H4 (cell line): ENCODE measurements around the gene CCNYL1. TPM values are rescaled to one million over a fixed set of nuclear protein-coding genes. Genes with fewer than 3 reads are reported as not detected.
A peak's percentile ranks its signal among the peaks of the same experiment; 100 is the strongest.

Source experiments
- DNase-seq: peaks from one replicate; pipeline ENCODE4 v3.0.0-alpha.2; 2015; ENCODE audit warnings: low spot score
- total RNA-seq: library from RNA; depleted of rRNA; stranded (reverse); fragments of >200 nt; shearing (Covaris generic); gene quantifications from 2 replicates; pipeline ENCODE4 v1.2.3, GENCODE V29; 2014; rRNA removed

Gene CCNYL1
- total RNA-seq, 1 experiment from 2014 or later: 3.3 TPM

DNA sequence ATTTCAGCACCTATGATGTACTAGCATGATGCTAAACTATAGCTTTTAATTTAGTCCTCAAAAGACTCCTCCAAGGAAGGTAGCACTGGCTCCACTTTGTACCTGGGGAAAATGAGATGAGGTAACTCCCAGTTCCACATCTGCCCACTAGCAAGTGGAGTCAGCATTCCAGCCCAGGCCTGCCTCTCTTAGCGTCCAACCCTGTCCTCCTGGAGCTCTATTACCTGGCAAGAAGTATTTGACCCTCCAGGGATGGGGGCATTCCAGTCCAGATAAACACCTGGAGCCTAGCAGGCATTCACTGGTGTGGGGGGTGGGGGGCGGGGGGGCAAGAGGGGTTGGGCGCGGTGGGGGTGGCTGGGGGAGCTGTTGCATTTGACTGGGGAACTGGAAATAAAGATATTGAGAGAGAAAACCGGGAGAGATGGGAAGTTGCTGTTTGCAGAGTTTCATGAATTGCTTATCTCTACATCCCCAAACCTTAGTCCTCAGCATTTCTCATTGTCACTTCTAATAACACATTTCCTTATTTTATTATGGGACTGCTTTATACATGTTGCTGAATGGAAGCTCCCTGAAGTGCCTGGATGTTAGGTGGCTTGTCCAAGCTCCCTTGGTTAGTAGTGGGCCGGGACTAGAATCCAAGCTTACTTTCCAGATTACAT lies 80.3 kb downstream of the CCNYL1 start:
- DNase-seq: no peak

DNA sequence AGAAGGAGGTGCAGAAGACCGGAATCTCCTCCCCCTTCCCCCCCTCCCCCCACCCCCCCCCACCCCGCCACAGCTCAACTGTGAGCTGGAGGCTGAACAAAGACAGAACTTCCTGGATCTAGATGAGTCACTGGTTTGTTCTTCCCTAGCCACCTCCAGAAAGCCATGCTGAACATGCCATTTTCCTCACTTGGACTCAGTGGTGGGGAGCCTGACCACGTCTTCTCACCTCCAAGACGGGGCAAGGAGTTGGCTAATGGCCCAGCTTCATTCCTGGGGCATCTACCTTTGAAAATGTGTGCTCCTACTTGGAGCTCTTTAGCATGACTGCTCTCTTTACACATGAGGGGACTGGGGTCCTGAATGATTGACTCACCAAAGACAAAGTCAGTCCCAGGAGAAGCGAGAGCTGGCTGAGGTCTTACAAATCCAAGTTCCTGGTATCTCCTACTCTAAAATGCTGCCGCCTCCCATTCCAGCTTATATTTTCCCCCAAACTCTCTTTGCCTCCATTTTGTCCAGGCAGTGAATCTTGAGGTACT lies 80.9 kb downstream of the CCNYL1 start:
- peak; percentile 86 for DNase-seq

DNA sequence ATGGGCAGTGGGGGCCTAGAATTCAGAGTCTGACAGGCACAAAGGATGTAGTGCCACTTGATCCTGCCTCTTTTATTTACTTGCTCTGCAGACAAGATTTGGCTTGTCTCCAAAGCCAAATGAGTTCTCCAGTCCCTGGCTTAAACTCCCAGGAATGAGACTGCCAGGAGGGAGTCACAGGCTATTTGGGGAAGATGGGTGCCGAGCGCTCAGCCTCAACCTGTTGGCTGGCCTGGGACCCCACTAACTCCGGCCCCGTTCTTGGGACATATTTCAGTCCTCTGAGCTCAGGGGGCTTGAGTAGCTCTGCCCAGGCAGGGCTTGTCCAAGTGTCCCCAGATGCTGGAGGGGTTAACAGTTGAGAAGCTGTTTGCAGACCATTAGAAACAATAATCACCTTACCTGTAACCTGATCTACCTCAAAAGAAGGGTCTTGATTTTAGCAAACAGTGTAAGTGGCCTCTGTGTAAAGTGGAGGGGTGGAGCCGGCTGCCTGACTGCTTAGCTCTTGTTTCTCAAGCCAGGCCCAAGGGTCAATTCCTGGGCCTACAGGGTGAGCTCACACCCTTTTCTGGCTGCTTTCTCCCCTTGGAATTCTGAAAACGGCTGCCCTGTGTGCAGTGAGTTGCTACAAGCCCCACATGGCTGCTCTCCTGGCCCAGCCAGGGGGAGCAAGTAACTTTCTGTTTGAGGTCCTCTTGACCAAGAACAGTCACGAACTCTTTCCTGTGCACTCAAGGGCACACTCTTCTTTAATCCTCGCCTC lies 85.3 kb downstream of the CCNYL1 start:
- no peak for DNase-seq

DNA sequence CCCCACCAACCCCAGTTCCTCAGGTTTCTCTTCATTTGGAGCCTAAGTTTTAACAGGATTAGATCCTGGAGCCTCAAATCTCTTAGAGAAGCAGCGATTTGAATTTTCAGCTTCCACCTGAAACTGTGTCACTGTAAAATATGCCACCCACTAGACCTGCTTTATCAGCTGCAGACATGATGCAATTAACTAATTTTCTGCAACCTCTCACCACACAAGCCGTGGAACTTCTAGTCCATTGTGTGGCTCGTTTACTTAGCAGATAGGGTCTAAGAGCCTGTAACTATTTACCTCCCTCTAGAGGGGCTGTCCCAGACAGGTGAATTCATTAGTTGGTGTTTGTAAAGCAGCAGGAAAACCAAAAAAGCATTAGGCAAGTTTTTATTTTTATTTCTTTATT lies 89.8 kb downstream of the CCNYL1 start:
- no peak for DNase-seq

DNA sequence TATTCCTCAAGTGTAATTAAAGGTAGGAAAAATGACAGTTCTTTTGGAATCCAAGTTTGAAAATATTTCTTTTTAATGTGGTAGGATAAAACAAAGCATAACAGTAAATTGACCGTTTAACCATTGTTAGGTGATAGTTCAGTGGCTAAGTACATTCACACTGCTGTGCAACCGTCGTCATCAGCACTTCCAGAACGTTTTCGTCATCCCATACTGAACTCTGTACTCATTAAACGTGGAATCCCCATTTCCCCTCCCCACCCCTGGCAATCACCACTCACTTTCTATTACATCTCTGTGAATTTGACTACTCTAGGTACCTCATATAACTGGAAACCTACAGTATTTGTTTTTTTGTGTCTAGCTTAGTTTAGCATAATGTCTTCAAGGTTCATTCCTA lies 91.2 kb downstream of the CCNYL1 start:
- DNase-seq: no peak

Other genes starting within 250 kb of the CCNYL1 start
- 11.2 and 37.9 TPM in 2 replicates for gene CREB1, start 181.7 kb upstream of the CCNYL1 start, total RNA-seq
- gene METTL21A, start 86.2 kb upstream of the CCNYL1 start, total RNA-seq: 20.8 and 38.1 TPM in 2 replicates
- gene FZD5, start 58.3 kb downstream of the CCNYL1 start, total RNA-seq: 2.3 and 2.8 TPM in 2 replicates